ENCODE measurements around the gene ANP32E. TPM values are rescaled to one million over a fixed set of nuclear protein-coding genes. Genes with fewer than 3 reads are reported as not detected.
"Not testable (repeated sequence)": the region's sequence is repeated elsewhere in the genome, so short reads cannot be mapped to it uniquely, and the experiment has no call there.

Gene ANP32E
- total RNA-seq, 2 experiments from 2014 or later, result 176 to 212 TPM

DNA sequence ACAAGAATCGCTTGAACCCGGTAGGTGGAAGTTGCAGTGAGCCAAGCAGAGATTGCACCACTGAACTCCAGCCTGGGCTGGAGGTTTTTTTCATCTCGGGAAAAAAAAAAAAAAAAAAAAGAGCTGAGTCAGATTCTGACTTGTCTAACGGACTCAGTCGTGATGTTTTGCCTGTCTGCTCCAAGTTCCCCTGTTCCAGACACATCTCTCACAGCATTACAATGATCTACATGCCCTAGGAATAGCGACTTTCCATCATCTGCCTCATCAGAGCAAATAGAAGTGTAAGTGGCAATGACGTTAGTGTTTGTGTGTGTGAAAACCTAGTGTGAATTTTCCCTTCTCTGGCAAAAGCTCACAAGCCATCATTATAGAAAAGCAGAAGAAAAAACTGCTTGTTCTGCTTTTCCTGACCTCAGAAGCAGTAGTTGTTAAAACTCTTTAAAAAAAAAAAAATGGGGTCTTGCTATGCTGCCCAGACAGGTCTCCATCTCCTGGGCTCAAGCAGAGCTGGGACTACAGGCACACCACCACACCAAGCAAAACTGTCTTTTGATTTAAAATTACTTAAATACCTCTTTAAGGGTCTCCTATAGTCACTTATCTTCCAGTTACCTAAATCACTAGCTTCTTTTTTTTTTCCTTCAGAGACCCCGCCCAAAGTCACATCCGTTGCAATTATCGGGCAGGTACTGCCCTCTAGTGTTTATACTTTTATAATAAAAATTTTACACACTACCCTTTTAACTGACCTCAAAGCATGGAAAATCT lies 48.9 kb downstream of the ANP32E start:
- no peaks in the 10 kb centered on the region for H3K9me3 Mint-ChIP-seq (ENCODE audit: low read depth)
- no peak overlapping the region for H3K4me3 Mint-ChIP-seq
- ChIA-PET POLR2A (interaction anchor here (0.6 to 1.5 kb wide), 7 partner anchors 12 to 690 kb away, joined by 3 to 7 read pairs (median 4); partner anchors contain the start of gene RPRD2), CTCF (interaction anchor here (0.6 to 2.4 kb wide), 50 partner anchors 9 to 298 kb away, joined by 3 to 17 read pairs (median 4); partner anchors contain the start of genes BOLA1, C1orf54, PLEKHO1 and VPS45)
- no peaks in the 10 kb centered on the region for H3K27me3 Mint-ChIP-seq
- peak; percentile 82 for ATAC-seq
- peaks cover 10% of the 10 kb centered on the region for H3K4me1 Mint-ChIP-seq
- no peaks in the 10 kb centered on the region for H3K36me3 Mint-ChIP-seq (ENCODE audit: low read depth)
- H3K27ac Mint-ChIP-seq, result peak overlapping the region; percentile 13
- DNase-seq, result peak; percentile 17
- intact Hi-C loops (cut with DNase I, micrococcal nuclease), result loop anchor here (1.0 to 5.0 kb wide), 5 partner anchors 114 to 299 kb away; partner anchors contain the start of gene VPS45 (in 1 of the 2)

DNA sequence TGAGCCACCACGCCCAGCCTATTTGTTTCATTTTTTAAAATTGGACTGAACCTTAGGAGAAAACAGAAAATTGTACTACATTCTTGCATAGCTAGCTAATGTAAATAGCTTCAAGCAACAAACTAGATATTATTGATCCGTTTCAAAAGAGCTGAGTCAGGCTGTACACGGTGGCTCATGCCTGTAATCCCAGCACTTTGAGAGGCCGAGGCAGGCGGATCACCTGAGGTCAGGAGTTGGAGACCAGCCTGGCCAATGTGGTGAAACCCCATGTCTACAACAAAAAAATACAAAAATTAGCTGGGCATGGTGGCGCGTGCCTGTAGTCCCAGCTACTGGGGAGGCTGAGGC lies 49.5 kb downstream of the ANP32E start:
- H3K27me3 Mint-ChIP-seq; H3K9me3 Mint-ChIP-seq (ENCODE audit: low read depth); H3K27ac Mint-ChIP-seq; H3K36me3 Mint-ChIP-seq (ENCODE audit: low read depth); DNase-seq; H3K4me3 Mint-ChIP-seq; ATAC-seq: not testable (repeated sequence)
- intact Hi-C loops (cut with DNase I, micrococcal nuclease), result loop anchor here in 1 of 2 experiments (5.0 kb wide), 2 partner anchors 119 to 224 kb away; partner anchors contain the start of gene VPS45
- H3K4me1 Mint-ChIP-seq, result peaks cover 10% of the 10 kb centered on the region
- CTCF ChIA-PET, result interaction anchor here (0.6 to 2.4 kb wide), 23 partner anchors 10 to 224 kb away, joined by 3 to 17 read pairs (median 5); partner anchors contain the start of genes C1orf54, PLEKHO1 and VPS45
- POLR2A ChIA-PET, result interaction anchor here (0.7 to 1.5 kb wide), 3 partner anchors 11 to 299 kb away, joined by 3 to 5 read pairs (median 4); a partner anchor contains a TSS

DNA sequence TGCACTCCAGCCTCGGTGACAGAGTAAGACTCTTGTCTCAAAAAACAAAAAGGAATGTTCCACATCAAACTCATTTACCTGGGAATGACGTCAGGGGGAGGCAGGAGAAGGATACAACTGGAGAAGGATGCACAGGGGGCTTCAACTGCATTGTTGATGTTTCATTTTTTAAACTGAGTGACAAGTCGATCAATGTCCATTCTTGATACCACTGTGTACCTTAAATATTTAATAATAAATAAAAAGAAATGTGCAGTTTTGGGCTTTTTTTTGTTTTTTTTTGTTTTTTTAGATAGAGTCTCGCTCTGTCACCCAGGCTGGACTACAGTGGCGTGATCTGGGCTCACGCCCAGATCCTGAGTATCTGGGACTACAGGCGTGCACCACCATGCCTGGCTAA lies 50.4 kb downstream of the ANP32E start:
- H3K4me1 Mint-ChIP-seq, result peaks cover 10% of the 10 kb centered on the region
- H3K27ac Mint-ChIP-seq, result no peak overlapping the region
- ATAC-seq (no peak), DNase-seq (no peak)
- CTCF ChIA-PET, result interaction anchor here (0.7 to 1.9 kb wide), 3 partner anchors 77 to 119 kb away, joined by 3 to 9 read pairs (median 3); no protein-coding TSS in a partner anchor
- POLR2A ChIA-PET, result no interaction called here
- no peak overlapping the region for H3K4me3 Mint-ChIP-seq
- H3K9me3 Mint-ChIP-seq (ENCODE audit: low read depth), result no peaks in the 10 kb centered on the region
- intact Hi-C loops (cut with DNase I, micrococcal nuclease), result loop anchor here in 1 of 2 experiments (5.0 kb wide), 2 partner anchors 118 to 223 kb away; partner anchors contain the start of gene VPS45
- H3K36me3 Mint-ChIP-seq (ENCODE audit: low read depth), result no peaks in the 10 kb centered on the region
- no peaks in the 10 kb centered on the region for H3K27me3 Mint-ChIP-seq

DNA sequence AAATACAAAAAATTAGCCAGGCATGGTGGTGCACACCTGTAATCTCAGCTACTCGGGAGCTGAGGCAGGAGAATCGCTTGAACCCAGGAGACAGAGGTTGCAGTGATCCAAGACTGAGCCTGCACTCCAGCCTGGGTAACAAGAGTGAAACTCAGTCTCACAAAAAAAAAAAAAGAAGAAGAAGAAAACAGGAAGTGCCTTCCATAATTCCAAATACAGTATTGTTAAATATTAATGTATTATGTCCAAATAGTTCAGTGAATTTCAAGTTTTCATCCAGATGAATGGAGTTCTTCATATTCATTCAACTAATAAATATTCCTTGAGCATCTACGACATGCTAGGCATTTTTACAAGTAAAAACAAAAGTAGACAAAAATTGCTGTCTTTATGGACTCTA lies 52.9 kb downstream of the ANP32E start:
- H3K27me3 Mint-ChIP-seq, result no peaks in the 10 kb centered on the region
- ChIA-PET POLR2A (no interaction called here), CTCF (interaction anchor here (0.8 kb wide), 1 partner anchor 23 kb away, joined by 3 read pairs; no protein-coding TSS in a partner anchor)
- intact Hi-C loops (cut with DNase I, micrococcal nuclease), result no loop called here
- DNase-seq (no peak), ATAC-seq (no peak)
- H3K36me3 Mint-ChIP-seq (ENCODE audit: low read depth), result no peaks in the 10 kb centered on the region
- H3K4me3 Mint-ChIP-seq, result no peak overlapping the region
- H3K9me3 Mint-ChIP-seq (ENCODE audit: low read depth), result no peaks in the 10 kb centered on the region
- H3K4me1 Mint-ChIP-seq, result peaks cover 10% of the 10 kb centered on the region
- H3K27ac Mint-ChIP-seq, result no peak overlapping the region

DNA sequence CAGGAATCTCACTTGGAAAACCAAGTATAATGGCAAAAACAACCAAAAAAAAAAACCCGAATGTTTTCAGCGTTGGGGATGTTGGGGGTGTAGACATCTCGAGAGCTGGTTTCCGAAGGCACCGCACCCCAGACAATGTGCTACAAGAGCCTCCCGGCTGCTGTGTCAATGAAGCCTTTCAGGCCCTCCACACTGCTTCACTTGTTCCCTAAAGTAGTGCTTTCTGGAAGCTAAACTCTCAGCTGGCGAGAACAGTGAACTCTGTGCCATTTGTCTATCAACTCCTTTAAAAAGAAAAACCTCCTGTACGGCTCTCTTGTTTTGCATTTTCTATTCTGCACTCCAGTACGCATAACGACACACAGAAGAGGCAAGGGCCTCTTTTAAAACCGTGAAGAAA lies 53.7 kb downstream of the ANP32E start:
- no peak for ATAC-seq

DNA sequence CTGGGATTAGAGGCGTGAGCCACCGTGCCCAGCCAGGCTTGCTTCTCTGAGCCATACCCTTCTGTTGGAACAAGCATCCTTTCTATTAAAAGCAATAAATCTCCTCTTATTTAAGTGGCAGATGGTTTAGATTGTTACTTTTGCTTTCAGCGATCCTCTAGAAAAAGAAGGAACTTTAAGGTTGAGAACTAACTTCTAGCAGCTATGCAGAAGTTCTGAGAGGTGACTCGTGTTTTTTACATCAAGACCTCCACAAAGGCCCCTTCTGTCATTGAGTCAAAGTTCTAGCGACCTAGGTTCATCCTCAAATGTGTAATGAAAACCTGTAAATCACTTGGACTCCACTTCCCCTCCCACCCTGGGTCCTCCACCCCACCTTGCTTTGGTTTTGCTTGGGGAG lies 55.4 kb downstream of the ANP32E start:
- no peaks in the 10 kb centered on the region for H3K9me3 Mint-ChIP-seq (ENCODE audit: low read depth)
- DNase-seq, result no peak
- intact Hi-C loops (cut with DNase I, micrococcal nuclease), result no loop called here

More for the DNA sequence above, 53.7 kb downstream of the ANP32E start:
- Mint-ChIP-seq H3K4me1 (peaks cover 6% of the 10 kb centered on the region), H3K27ac (no peak overlapping the region), H3K27me3 (no peaks in the 10 kb centered on the region), H3K36me3 (ENCODE audit: low read depth) (no peaks in the 10 kb centered on the region), H3K4me3 (no peak overlapping the region), H3K9me3 (ENCODE audit: low read depth) (no peaks in the 10 kb centered on the region)
- DNase-seq, result no peak
- intact Hi-C loops (cut with DNase I, micrococcal nuclease), result no loop called here
- CTCF ChIA-PET, result interaction anchor here (0.9 kb wide), 1 partner anchor 109 kb away, joined by 3 read pairs; no protein-coding TSS in a partner anchor
- POLR2A ChIA-PET, result no interaction called here

DNA sequence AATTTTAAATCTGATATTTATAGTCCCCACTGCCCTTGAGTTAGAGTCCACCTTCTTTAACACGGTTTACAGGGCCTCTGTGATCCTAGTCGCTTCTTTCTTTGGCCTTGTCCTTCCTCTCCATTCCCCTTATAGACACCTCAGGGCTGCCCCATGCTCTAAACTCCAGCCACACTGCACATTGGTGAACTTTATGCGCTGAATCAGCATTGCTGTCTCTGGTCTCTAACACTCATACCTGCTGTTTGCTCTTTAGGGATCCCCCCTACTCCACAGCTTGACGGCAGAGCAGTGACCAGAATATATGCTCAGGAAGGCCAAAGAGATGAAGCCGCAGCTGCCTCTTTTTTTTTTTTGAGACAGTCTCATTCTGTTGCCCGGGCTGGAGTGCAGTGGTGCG lies 56.0 kb downstream of the ANP32E start:
- H3K27ac Mint-ChIP-seq, result no peak overlapping the region
- ATAC-seq (no peak), DNase-seq (no peak)
- ChIA-PET POLR2A (no interaction called here), CTCF (no interaction called here)
- no peaks in the 10 kb centered on the region for H3K27me3 Mint-ChIP-seq
- H3K36me3 Mint-ChIP-seq (ENCODE audit: low read depth), result no peaks in the 10 kb centered on the region
- no peak overlapping the region for H3K4me3 Mint-ChIP-seq
- intact Hi-C loops (cut with DNase I, micrococcal nuclease), result no loop called here
- H3K9me3 Mint-ChIP-seq (ENCODE audit: low read depth), result no peaks in the 10 kb centered on the region
- H3K4me1 Mint-ChIP-seq, result no peaks in the 10 kb centered on the region

More for the DNA sequence above, 55.4 kb downstream of the ANP32E start:
- no peaks in the 10 kb centered on the region for H3K36me3 Mint-ChIP-seq (ENCODE audit: low read depth)
- H3K27me3 Mint-ChIP-seq, result no peaks in the 10 kb centered on the region
- ChIA-PET POLR2A (no interaction called here), CTCF (no interaction called here)
- H3K27ac Mint-ChIP-seq, result no peak overlapping the region
- ATAC-seq, result no peak
- H3K4me3 Mint-ChIP-seq, result no peak overlapping the region
- no peaks in the 10 kb centered on the region for H3K4me1 Mint-ChIP-seq

DNA sequence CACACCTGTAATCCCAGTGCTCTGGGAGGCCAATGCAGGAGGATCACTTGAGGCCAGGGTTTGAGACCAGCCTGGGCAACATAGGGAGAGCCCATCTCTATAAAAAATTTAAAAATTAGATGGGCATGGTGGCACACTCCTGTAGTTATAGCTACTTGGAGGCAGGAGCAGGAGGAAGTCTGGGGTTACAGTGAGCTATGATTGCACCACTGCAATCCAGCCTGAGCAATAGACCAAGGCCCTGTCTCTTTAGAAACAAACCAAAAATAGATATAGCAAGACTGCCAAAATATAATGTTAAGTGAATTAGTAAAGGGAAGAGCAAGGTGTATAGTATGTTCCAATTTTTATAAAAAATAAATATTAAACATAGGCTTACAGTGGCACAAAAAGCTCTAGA lies 57.4 kb downstream of the ANP32E start:
- no peak overlapping the region for H3K27ac Mint-ChIP-seq
- DNase-seq (no peak), ATAC-seq (no peak)
- H3K36me3 Mint-ChIP-seq (ENCODE audit: low read depth), result no peaks in the 10 kb centered on the region
- POLR2A ChIA-PET, result no interaction called here
- H3K27me3 Mint-ChIP-seq, result no peaks in the 10 kb centered on the region
- intact Hi-C loops (cut with DNase I, micrococcal nuclease), result no loop called here
- no peaks in the 10 kb centered on the region for H3K9me3 Mint-ChIP-seq (ENCODE audit: low read depth)
- no peak overlapping the region for H3K4me3 Mint-ChIP-seq
- CTCF ChIA-PET, result interaction anchor here (0.6 to 2.2 kb wide), 4 partner anchors 9 to 206 kb away, joined by 3 to 9 read pairs (median 4); no protein-coding TSS in a partner anchor
- no peaks in the 10 kb centered on the region for H3K4me1 Mint-ChIP-seq

DNA sequence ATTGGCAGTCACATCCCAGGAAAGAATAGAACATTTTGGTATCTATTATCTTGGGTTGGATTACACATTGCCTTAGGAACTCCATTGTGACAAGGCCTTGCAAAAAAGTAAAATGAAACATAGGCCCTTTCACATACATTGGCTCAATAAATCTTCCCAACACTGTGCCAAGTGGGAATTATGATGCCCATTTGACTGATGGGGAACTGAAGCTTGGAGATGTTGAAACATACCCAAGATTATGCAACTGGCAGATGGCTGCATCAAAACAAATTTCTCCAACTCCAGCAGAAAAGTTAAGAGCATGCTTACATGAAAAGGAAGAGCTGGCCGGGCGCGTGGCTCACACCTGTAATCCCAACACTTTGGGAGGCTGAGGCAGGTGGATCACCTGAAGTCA lies 59.3 kb downstream of the ANP32E start:
- Mint-ChIP-seq H3K9me3 (ENCODE audit: low read depth) (no peaks in the 10 kb centered on the region), H3K36me3 (ENCODE audit: low read depth) (no peaks in the 10 kb centered on the region), H3K27me3 (no peaks in the 10 kb centered on the region), H3K4me3 (no peak overlapping the region), H3K27ac (no peak overlapping the region), H3K4me1 (no peaks in the 10 kb centered on the region)
- CTCF ChIA-PET, result interaction anchor here (1.3 kb wide), 1 partner anchor 11 kb away, joined by 4 read pairs; no protein-coding TSS in a partner anchor
- intact Hi-C loops (cut with DNase I, micrococcal nuclease), result no loop called here
- POLR2A ChIA-PET, result no interaction called here
- no peak for ATAC-seq
- no peak for DNase-seq

DNA sequence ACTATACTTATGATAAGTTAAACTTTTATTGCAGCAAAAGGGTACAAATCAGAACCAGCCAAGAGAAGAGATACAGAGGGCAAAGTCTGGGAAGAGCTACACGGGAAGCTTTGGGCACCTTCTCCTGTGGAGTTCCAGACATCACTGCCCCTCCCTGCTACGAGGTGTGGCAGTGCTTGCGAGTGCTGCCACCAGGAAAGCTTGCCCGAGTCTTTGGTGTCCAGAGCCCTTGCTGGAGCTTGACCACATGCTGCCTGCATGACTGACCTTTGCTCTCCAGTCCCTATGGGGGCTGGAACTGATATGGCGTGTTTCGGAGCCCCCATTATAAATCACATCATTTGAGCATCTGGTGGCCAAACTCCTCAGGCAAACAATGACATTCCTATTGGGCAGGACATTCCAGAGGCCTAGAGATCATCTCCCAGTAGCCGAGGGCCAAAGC lies 62.7 kb downstream of the ANP32E start:
- Mint-ChIP-seq H3K9me3 (ENCODE audit: low read depth) (no peaks in the 10 kb centered on the region), H3K36me3 (ENCODE audit: low read depth) (no peaks in the 10 kb centered on the region), H3K27ac (no peak overlapping the region), H3K4me1 (no peaks in the 10 kb centered on the region), H3K27me3 (no peaks in the 10 kb centered on the region), H3K4me3 (no peak overlapping the region)
- intact Hi-C loops (cut with DNase I, micrococcal nuclease), result no loop called here
- DNase-seq (no peak), ATAC-seq (no peak)
- ChIA-PET CTCF (interaction anchor here (3.6 kb wide), 1 partner anchor 100 kb away, joined by 14 read pairs; no protein-coding TSS in a partner anchor), POLR2A (no interaction called here)

DNA sequence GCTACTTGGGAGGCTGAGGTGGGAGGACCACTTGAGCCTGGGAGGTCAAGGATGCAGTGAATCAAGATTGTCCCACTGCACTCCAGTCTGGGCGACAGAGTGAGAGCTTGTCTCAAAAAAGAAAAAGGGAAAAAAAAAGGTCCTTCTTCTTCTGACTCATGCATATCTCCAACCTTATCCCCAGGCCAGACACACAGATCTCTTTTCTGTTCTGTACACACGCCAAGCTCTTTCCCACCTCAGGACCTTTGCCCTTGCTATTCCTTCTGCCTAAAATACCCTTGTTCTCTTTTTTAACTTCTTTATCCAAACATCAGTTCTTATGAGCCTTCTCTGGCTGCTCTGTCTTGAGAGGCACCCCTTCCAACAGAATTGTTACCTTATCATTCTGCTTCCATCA lies 64.1 kb downstream of the ANP32E start:
- H3K4me3 Mint-ChIP-seq, result no peak overlapping the region

More for the DNA sequence above, 64.1 kb downstream of the ANP32E start:
- POLR2A ChIA-PET, result no interaction called here
- ATAC-seq (no peak), DNase-seq (no peak)
- intact Hi-C loops (cut with DNase I, micrococcal nuclease), result no loop called here
- Mint-ChIP-seq H3K9me3 (ENCODE audit: low read depth) (no peaks in the 10 kb centered on the region), H3K27ac (no peak overlapping the region), H3K36me3 (ENCODE audit: low read depth) (no peaks in the 10 kb centered on the region), H3K27me3 (no peaks in the 10 kb centered on the region), H3K4me1 (no peaks in the 10 kb centered on the region)
- CTCF ChIA-PET, result interaction anchor here (0.6 to 3.6 kb wide), 2 partner anchors 12 to 99 kb away, joined by 3 to 14 read pairs; no protein-coding TSS in a partner anchor
